T-cell (primary cell): ENCODE measurements around the gene UQCRC2. TPM values are rescaled to one million over a fixed set of nuclear protein-coding genes. Genes with fewer than 3 reads are reported as not detected.
"Not testable (repeated sequence)": the region's sequence is repeated elsewhere in the genome, so short reads cannot be mapped to it uniquely, and the experiment has no call there.

Source experiments
- ATAC-seq, 4 experiments: fragments of 200-7000 bp in 3 of 4; fragments of 150-1000 bp in 1 of 4; cut with Tn5 transposase; replicated peaks in 1 of 4; 1 replicate in 3 of 4; 2 replicates in 1 of 4; pipeline ENCODE4 v1.10.0; 2021; ENCODE audit warnings: moderate library complexity in 3 of 4, mild to moderate bottlenecking in 2 of 4, moderate number of reproducible peaks in 1 of 4
- CTCF ChIA-PET, 2 donors: fragments of 300-600 bp; sonication (Branson Sonifier 250); formaldehyde crosslinking; loops; one replicate each; lab custom pipeline; 2022; ENCODE audit warnings: antibody characterized with exemption in 2 of 2; lab: Charles Lee
- POLR2A ChIA-PET, 2 donors: fragments of 300-600 bp; sonication (Branson Sonifier 250); formaldehyde crosslinking; loops; one replicate each; lab custom pipeline; 2022; ENCODE audit warnings: antibody characterized with exemption in 2 of 2; lab: Charles Lee
- DNase-seq, 35 experiments: peaks; one replicate each; pipeline versions ENCODE4 v3.0.0 to v3.0.0-alpha.2; 2013 to 2023
- H3K27ac ChIP-seq: one replicate; pipeline ENCODE4 v1.5.1; 2013; ENCODE audit warnings: low read length
- H3K27me3 ChIP-seq, 2 experiments: replicated peaks in 1 of 2; 1 replicate in 1 of 2; 2 replicates in 1 of 2; pipeline versions ENCODE4 v1.6.1 to v1.7.0; 2013; ENCODE audit warnings: low read length in 1 of 2, mixed read lengths in 1 of 2; ENCODE audit not compliant: control insufficient read depth in 2 of 2, insufficient read depth in 2 of 2; ENCODE audit errors: extremely low read depth in 1 of 2
- H3K36me3 ChIP-seq, 2 donors: 1 replicate in 1 of 2; 2 replicates in 1 of 2; pipeline versions ENCODE4 v1.6.1 to v1.7.0; 2013; ENCODE audit warnings: low read length in 1 of 2; ENCODE audit not compliant: control insufficient read depth in 2 of 2, insufficient read depth in 1 of 2; ENCODE audit errors: extremely low read depth in 1 of 2
- H3K4me1 ChIP-seq, 2 experiments: 1 replicate in 1 of 2; 2 replicates in 1 of 2; pipeline versions ENCODE4 v1.6.1 to v1.7.0; 2013; ENCODE audit warnings: low read length in 2 of 2, mixed read lengths in 1 of 2; ENCODE audit not compliant: insufficient read depth in 2 of 2, control insufficient read depth in 1 of 2; ENCODE audit errors: extremely low read depth in 1 of 2
- H3K4me3 ChIP-seq, 2 donors: 1 replicate in 1 of 2; 2 replicates in 1 of 2; pipeline versions ENCODE4 v1.5.1 to v1.7.0; 2013; ENCODE audit warnings: mild to moderate bottlenecking in 2 of 2, low read length in 1 of 2, moderate library complexity in 1 of 2; ENCODE audit not compliant: control insufficient read depth in 1 of 2; ENCODE audit errors: extremely low read depth in 1 of 2
- H3K9me3 ChIP-seq: 2 replicates; pipeline ENCODE4 v1.7.0; 2013
- H3K27ac Mint-ChIP-seq, 2 donors: one replicate each; pipeline ENCODE4 v1.8.0; 2020 to 2021; ENCODE audit warnings: mild to moderate bottlenecking in 2 of 2, mixed read lengths in 2 of 2
- H3K27me3 Mint-ChIP-seq, 2 donors: one replicate each; pipeline ENCODE4 v1.8.0; 2021 to 2022; ENCODE audit warnings: mixed read lengths in 2 of 2
- H3K36me3 Mint-ChIP-seq: one replicate; pipeline ENCODE4 v1.8.0; 2021; ENCODE audit warnings: mixed read lengths
- H3K4me1 Mint-ChIP-seq, 3 donors: one replicate each; pipeline ENCODE4 v1.8.0; 2020 to 2022; ENCODE audit warnings: mixed read lengths in 3 of 3, mild to moderate bottlenecking in 1 of 3
- H3K4me3 Mint-ChIP-seq, 3 donors: one replicate each; pipeline ENCODE4 v1.8.0; 2020 to 2022; ENCODE audit warnings: mild to moderate bottlenecking in 3 of 3, mixed read lengths in 3 of 3, moderate library complexity in 3 of 3
- H3K9me3 Mint-ChIP-seq, 3 donors: one replicate each; pipeline ENCODE4 v1.8.0; 2020 to 2022; ENCODE audit warnings: mixed read lengths in 3 of 3
- WGBS: methylation state at CpG from one replicate; pipeline ENCODE4 v1.1.5; 2013; ENCODE audit warnings: missing lambda C conversion rate; ENCODE audit not compliant: insufficient coverage; 5-methylcytosine and 5-hydroxymethylcytosine counted together
- total RNA-seq, 35 experiments: library from RNA in 6 of 35; stranded (reverse) in 6 of 35; fragments of 120-200 nt in 1 of 35; gene quantifications; one replicate each; pipeline versions ENCODE4 v1.2.1 to v1.2.4 and lab custom pipeline; 2013 to 2026

The UQCRC2 gene
- total RNA-seq, 5 donors from 2014 or later (not counting 1 experiment from before 2014, with no cell fraction given), result 142 to 201 (median 165) TPM

GRCh38 chr16:22002047-22002446, 48.9 kb downstream of the UQCRC2 start:
- not testable (repeated sequence) for H3K9me3 ChIP-seq, H3K27ac ChIP-seq, H3K9me3 Mint-ChIP-seq, ATAC-seq, H3K4me3 ChIP-seq, H3K36me3 Mint-ChIP-seq, H3K36me3 ChIP-seq, DNase-seq, H3K27me3 ChIP-seq, H3K4me3 Mint-ChIP-seq, H3K27ac Mint-ChIP-seq, H3K27me3 Mint-ChIP-seq
- ChIA-PET POLR2A (interaction anchor here in 1 of 2 donors (0.7 kb wide), 2 partner anchors 77 to 179 kb away, joined by 3 to 5 read pairs; no protein-coding TSS in a partner anchor), CTCF (interaction anchor here (0.6 to 5.8 kb wide), 9 partner anchors 7 to 187 kb away, joined by 3 to 73 read pairs (median 6); no protein-coding TSS in a partner anchor)
- peaks cover 4 to 10% of the 10 kb centered on the region in 2 experiments for H3K4me1 ChIP-seq
- no CpG with 5 or more reads among the region's 1 CpG for WGBS
- peaks cover 15 to 18% (median 16%) of the 10 kb centered on the region in 3 donors for H3K4me1 Mint-ChIP-seq

- Mint-ChIP-seq H3K9me3 (no peaks in the 10 kb centered on the region), H3K27ac (no peak overlapping the region), H3K27me3 (peaks cover 0 to 2% of the 10 kb centered on the region in 2 donors), H3K4me1 (peaks cover 20 to 24% (median 21%) of the 10 kb centered on the region in 3 donors), H3K36me3 (no peaks in the 10 kb centered on the region), H3K4me3 (no peak overlapping the region)
- WGBS, result no CpG with 5 or more reads among the region's 4 CpGs
- H3K9me3 ChIP-seq, result no peaks in the 10 kb centered on the region
- H3K27me3 ChIP-seq, result peaks cover 0 to 9% of the 10 kb centered on the region in 2 experiments
- H3K4me1 ChIP-seq, result peaks cover 7 to 15% of the 10 kb centered on the region in 2 experiments
- DNase-seq (no peak), ATAC-seq (no peak)
- POLR2A ChIA-PET, result interaction anchor here in 1 of 2 donors (0.7 kb wide), 1 partner anchor 217 kb away, joined by 11 read pairs; no protein-coding TSS in a partner anchor
- CTCF ChIA-PET, result interaction anchor here in 1 of 2 donors (0.7 to 5.8 kb wide), 3 partner anchors 75 to 186 kb away, joined by 4 to 73 read pairs (median 28); no protein-coding TSS in a partner anchor
- no peak overlapping the region for H3K4me3 ChIP-seq
- no peak overlapping the region for H3K27ac ChIP-seq
- H3K36me3 ChIP-seq, result no peaks in the 10 kb centered on the region
Observed at GRCh38 chr16:22003195-22003594, 50.0 kb downstream of the UQCRC2 start.

DNA sequence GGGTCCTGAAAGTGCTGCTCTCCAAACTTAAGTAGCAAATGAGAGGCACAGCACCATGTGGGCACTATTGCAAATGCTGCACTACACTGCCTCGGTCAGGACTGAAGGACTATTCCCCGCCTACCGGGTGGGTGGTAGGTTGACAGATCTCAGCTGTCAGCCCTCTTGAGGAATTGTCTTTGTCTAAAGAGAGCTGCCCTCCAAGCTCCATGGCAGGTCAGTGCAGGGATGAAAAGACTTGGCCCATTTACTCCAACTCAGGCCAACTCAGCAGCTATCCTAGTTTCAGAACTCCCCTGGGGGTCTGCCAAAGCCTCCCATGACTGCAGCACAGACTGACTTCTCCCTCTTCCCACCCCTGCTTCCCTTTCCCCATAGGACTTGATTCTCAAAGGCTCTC, 51.2 kb downstream of the UQCRC2 start:
- H3K27me3 ChIP-seq, result peaks cover 0 to 9% of the 10 kb centered on the region in 2 experiments
- peaks cover 24 to 31% (median 29%) of the 10 kb centered on the region in 3 donors for H3K4me1 Mint-ChIP-seq
- peaks cover 10 to 25% of the 10 kb centered on the region in 2 experiments for H3K4me1 ChIP-seq
- ATAC-seq, result no peak
- DNase-seq, result no peak
- no peak overlapping the region for H3K4me3 ChIP-seq
- H3K27ac Mint-ChIP-seq, result no peak overlapping the region
- no peaks in the 10 kb centered on the region for H3K9me3 Mint-ChIP-seq
- no peak overlapping the region for H3K27ac ChIP-seq
- no peaks in the 10 kb centered on the region for H3K36me3 Mint-ChIP-seq
- WGBS, result 93% methylated on average over 3 of the region's 3 CpGs
- POLR2A ChIA-PET, result no interaction called here
- no peaks in the 10 kb centered on the region for H3K9me3 ChIP-seq
- no peak overlapping the region for H3K4me3 Mint-ChIP-seq
- peaks cover 0 to 2% of the 10 kb centered on the region in 2 donors for H3K27me3 Mint-ChIP-seq
- CTCF ChIA-PET, result interaction anchor here (0.6 to 1.0 kb wide), 4 partner anchors 73 to 184 kb away, joined by 3 to 4 read pairs (median 3); no protein-coding TSS in a partner anchor
- H3K36me3 ChIP-seq, result no peaks in the 10 kb centered on the region

DNA sequence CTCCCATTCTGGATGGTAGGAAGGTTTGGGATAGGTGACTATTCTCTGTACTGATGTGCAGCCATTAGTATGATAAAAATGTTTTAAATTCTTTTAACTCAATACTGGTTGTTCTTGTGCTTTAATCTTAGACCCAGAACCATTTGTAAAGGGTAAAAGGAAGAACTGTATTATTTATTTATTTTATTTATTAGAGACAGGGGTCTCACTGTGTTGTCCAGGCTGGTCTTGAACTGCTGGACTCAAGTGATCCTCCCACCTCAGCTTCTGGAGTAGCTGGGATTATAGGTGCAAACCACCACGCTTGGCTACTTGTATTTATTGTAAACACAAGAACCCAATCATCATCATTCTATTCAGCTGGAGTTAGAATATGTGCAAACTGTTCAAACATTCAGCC, 52.6 kb downstream of the UQCRC2 start:
- Histone ChIP-seq H3K36me3 (no peaks in the 10 kb centered on the region), H3K4me3 (no peak overlapping the region), H3K9me3 (no peaks in the 10 kb centered on the region), H3K27ac (no peak overlapping the region), H3K27me3 (peaks cover 0 to 6% of the 10 kb centered on the region in 2 experiments), H3K4me1 (peaks cover 11 to 26% of the 10 kb centered on the region in 2 experiments)
- WGBS, result no CpG with 5 or more reads among the region's 1 CpG
- POLR2A ChIA-PET, result interaction anchor here in 1 of 2 donors (0.6 kb wide), 2 partner anchors 295 to 1264 kb away, joined by 3 read pairs; partner anchors contain the start of gene THUMPD1
- Mint-ChIP-seq H3K9me3 (no peaks in the 10 kb centered on the region), H3K27me3 (peaks cover 0 to 2% of the 10 kb centered on the region in 2 donors), H3K36me3 (no peaks in the 10 kb centered on the region), H3K27ac (no peak overlapping the region), H3K4me1 (peaks cover 33 to 37% (median 37%) of the 10 kb centered on the region in 3 donors), H3K4me3 (no peak overlapping the region)
- ATAC-seq, result no peak
- CTCF ChIA-PET, result interaction anchor here (0.6 to 1.7 kb wide), 5 partner anchors 10 to 183 kb away, joined by 3 to 10 read pairs (median 5); no protein-coding TSS in a partner anchor
- no peak for DNase-seq

DNA sequence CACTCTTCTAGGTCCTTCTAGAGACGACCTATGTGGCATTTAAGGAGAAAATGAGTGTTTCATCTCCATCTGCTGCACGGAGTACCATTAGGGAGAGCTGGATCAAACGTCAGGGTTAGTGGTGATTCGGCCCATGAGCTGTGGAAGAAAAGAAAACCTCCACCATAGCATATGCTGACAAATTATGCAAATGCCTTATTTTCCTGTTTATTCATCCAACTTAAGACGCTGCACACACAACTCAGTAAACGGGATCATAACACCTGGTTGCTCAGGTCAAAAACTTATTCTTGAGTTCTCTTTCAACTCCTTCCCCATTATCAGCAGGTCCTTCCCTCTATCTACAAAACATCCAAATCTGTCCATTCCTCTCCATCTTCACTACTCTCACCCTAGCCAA, 53.5 kb downstream of the UQCRC2 start:
- ATAC-seq (no peak), DNase-seq (no peak)
- H3K4me3 Mint-ChIP-seq, result peak overlapping the region; percentile 81 to 97 (median 88)
- CTCF ChIA-PET, result interaction anchor here (0.6 to 1.7 kb wide), 4 partner anchors 53 to 188 kb away, joined by 3 to 10 read pairs (median 6); partner anchors contain the start of gene UQCRC2 (in 1 of the 2)
- WGBS, result 89% methylated on average over 3 of the region's 6 CpGs
- no peaks in the 10 kb centered on the region for H3K36me3 Mint-ChIP-seq
- H3K9me3 Mint-ChIP-seq, result no peaks in the 10 kb centered on the region
- Histone ChIP-seq H3K27ac (no peak overlapping the region), H3K27me3 (no peaks in the 10 kb centered on the region), H3K36me3 (no peaks in the 10 kb centered on the region), H3K9me3 (no peaks in the 10 kb centered on the region), H3K4me1 (peaks cover 14 to 20% of the 10 kb centered on the region in 2 experiments), H3K4me3 (no peak overlapping the region)
- H3K27ac Mint-ChIP-seq, result peak overlapping the region; percentile 88
- POLR2A ChIA-PET, result interaction anchor here (0.6 to 1.3 kb wide), 2 partner anchors 181 to 185 kb away, joined by 4 to 6 read pairs; no protein-coding TSS in a partner anchor
- H3K27me3 Mint-ChIP-seq, result no peaks in the 10 kb centered on the region
- peaks cover 35 to 39% (median 39%) of the 10 kb centered on the region in 3 donors for H3K4me1 Mint-ChIP-seq

DNA sequence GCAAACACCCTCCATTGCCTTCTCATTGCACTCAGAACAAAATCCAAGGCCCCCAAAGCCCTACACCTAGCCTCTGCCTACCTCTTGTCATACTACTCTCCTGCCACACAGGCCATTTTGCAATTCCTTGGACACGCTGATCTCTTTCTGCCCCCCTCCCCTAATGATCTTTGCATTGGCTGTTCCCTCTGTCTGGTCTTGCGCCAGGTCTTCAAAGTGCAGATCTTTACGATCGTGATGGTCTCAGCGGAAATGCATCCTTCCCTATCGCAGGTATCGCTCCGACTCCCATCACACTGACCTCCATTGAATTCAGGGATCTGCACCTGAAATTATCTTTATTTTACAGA, 54.0 kb downstream of the UQCRC2 start:
- peaks cover 39 to 44% (median 44%) of the 10 kb centered on the region in 3 donors for H3K4me1 Mint-ChIP-seq
- H3K27me3 ChIP-seq, result no peaks in the 10 kb centered on the region
- WGBS, result 22% methylated on average over 7 of the region's 8 CpGs
- H3K4me3 ChIP-seq, result peak overlapping the region; percentile 73 to 82
- H3K9me3 Mint-ChIP-seq, result no peaks in the 10 kb centered on the region
- peak overlapping the region; percentile 88 for H3K27ac Mint-ChIP-seq
- H3K27me3 Mint-ChIP-seq, result no peaks in the 10 kb centered on the region
- ATAC-seq, result no peak
- no peaks in the 10 kb centered on the region for H3K36me3 ChIP-seq
- no peak for DNase-seq
- H3K27ac ChIP-seq, result peak overlapping the region; percentile 57
- ChIA-PET CTCF (interaction anchor here (1.0 to 3.5 kb wide), 5 partner anchors 54 to 290 kb away, joined by 3 to 21 read pairs (median 6); partner anchors contain the start of genes POLR3E (in 1 of the 2) and UQCRC2 (in 1 of the 2)), POLR2A (interaction anchor here (0.6 to 1.3 kb wide), 5 partner anchors 53 to 185 kb away, joined by 3 to 6 read pairs (median 4); no protein-coding TSS in a partner anchor)
- H3K4me1 ChIP-seq, result peaks cover 14 to 20% of the 10 kb centered on the region in 2 experiments
- H3K9me3 ChIP-seq, result no peaks in the 10 kb centered on the region
- H3K36me3 Mint-ChIP-seq, result no peaks in the 10 kb centered on the region
- peak overlapping the region; percentile 81 to 97 (median 88) for H3K4me3 Mint-ChIP-seq
